ENCODE results near the gene FUT7.

The FUT7 gene

DNA sequence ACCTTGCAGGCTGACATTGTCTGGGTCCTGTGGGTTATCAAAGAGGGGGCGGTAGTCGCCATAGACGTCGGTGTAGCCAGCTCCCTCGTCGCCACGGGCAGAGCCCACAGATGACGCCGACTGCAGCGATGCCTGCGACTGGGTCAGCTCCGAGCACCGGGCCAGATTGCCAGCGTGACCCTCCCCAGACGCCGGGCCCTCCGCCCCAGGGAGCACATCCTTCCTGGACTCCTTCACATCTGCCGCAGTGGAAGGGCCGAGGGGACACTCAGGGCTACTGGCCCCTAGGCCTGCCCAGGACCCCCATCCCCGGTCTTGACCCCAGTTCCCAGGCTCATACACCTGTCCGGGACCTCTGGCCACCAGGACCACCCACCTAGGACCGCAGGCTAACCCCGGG, 17.7 kb downstream of the FUT7 start:
- TF ChIP-seq, protein P1, sequence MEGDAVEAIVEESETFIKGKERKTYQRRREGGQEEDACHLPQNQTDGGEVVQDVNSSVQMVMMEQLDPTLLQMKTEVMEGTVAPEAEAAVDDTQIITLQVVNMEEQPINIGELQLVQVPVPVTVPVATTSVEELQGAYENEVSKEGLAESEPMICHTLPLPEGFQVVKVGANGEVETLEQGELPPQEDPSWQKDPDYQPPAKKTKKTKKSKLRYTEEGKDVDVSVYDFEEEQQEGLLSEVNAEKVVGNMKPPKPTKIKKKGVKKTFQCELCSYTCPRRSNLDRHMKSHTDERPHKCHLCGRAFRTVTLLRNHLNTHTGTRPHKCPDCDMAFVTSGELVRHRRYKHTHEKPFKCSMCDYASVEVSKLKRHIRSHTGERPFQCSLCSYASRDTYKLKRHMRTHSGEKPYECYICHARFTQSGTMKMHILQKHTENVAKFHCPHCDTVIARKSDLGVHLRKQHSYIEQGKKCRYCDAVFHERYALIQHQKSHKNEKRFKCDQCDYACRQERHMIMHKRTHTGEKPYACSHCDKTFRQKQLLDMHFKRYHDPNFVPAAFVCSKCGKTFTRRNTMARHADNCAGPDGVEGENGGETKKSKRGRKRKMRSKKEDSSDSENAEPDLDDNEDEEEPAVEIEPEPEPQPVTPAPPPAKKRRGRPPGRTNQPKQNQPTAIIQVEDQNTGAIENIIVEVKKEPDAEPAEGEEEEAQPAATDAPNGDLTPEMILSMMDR (IDR thresholded peaks at IDR 0.05), result no peak

DNA sequence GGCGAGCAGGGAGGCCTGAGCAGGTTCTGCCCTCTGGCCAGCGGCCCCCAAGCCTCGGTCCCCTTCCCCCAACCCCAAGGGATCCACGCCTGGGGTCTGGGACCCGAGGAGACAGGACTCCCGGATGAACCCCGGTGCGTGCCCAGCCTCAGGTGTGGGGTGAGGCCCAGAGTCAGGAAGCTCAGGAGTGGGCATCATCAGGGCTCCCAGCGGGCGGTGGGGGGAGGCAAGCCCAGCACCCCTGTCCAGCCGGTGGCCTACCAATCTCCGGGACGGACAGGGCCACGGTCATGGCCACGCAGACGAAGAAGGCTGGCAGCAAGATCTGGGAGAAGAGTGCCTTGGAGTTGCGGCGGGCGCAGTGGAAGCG, 18.3 kb downstream of the FUT7 start:
- TF ChIP-seq, protein P1 (IDR thresholded peaks at IDR 0.05), result no peak

DNA sequence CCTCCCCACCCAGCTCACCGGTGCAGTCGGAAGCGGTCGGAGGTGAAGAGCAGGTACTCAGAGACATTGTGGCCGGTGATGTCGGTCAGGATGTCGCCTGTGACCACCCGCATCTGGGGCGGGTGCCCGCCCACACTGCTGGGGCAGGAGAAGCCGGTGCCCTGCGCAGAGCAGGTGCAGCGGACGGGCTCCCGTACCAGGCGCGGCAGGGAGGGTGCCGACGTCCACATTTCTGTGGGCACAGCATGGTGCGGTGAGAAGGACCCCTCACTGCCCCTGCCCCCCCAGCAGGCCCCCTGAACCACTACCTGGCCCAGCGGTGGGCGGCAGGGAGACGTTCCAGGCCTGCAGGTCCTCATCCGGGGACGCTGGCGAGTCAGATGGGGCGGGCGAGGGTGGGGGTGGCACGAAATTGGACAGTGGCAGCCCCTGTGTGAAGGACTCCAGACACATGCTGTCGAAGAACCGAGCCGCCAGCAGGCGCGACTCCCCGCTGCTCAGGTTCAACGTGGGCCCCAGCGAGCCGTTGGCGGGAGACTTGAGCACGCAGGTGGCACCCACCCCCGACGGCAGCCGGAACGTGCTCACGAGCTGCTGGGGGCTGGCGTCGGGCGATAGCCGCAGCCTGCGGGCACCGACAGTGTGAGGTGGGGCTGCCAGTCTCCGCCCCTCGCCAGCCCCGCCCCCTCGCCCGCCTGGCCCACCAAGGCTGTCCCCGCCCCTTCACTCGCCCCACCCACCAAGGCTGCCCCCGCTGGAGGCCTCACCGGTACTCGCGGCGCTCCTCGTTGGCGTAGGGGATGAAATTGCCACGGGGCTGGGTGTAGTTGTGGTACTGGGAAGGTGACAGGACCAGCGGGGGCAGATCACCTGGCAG, 19.0 kb downstream of the FUT7 start:
- TF ChIP-seq, protein P1 (IDR thresholded peaks at IDR 0.05), result no peak

DNA sequence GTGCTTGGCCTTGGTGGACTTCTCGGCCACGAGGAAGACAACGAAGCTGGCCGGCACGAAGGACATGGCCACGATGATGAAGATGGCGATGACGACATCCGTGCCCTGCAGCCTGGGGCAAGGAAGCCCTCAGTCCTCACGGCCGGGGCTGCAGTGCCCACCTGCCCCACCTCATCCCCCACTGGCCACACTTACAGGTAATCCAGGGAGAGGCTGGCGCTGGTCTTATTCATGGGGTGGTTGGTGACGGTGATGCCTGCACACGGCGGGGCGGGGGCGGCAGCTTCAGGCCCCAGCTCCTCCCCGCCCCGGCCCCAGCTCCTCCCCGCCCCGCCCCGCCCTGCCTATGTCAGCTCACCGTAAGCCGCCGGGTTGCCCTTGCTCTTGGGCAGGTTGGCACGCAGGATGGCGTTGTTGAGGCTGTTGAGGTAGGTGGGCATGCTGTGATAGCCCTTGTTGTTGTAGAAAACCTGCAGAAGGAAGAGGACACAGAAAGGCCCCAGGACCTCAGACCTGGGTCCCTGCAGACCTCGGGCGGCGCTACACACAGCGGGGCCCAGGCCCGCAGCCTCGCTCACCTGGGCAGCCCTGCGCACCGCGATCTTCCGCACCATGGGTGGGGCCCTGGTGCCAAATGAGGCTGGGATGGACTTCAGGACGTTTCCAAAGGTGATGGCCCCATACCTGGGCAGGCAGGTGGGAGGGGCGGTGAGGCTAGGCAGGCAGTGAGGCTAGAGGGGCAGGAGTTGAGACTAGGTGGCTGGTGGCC, 19.8 kb downstream of the FUT7 start:
- TF ChIP-seq, protein P1 (IDR thresholded peaks at IDR 0.05), result no peak

DNA sequence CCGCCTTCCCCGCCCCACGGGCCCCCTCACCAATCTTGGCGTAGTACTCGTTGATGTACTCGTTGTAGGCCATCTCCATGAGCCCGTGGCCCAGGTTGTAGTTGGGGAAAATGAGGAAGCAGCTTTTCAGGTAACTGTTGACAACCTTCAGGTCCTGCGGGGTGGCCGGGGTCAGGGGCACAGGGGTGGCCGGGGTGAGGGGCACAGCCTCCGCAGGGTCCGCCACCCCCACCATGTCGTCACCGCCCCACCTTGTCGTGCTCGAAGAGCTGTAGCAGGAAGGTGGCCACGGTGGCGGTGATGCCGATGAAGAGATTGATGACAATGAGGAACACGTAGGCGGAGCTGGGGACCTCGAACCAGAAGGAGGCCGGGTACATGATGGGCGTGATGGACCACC, 20.7 kb downstream of the FUT7 start:
- TF ChIP-seq, protein P1 (IDR thresholded peaks at IDR 0.05), result no peak

DNA sequence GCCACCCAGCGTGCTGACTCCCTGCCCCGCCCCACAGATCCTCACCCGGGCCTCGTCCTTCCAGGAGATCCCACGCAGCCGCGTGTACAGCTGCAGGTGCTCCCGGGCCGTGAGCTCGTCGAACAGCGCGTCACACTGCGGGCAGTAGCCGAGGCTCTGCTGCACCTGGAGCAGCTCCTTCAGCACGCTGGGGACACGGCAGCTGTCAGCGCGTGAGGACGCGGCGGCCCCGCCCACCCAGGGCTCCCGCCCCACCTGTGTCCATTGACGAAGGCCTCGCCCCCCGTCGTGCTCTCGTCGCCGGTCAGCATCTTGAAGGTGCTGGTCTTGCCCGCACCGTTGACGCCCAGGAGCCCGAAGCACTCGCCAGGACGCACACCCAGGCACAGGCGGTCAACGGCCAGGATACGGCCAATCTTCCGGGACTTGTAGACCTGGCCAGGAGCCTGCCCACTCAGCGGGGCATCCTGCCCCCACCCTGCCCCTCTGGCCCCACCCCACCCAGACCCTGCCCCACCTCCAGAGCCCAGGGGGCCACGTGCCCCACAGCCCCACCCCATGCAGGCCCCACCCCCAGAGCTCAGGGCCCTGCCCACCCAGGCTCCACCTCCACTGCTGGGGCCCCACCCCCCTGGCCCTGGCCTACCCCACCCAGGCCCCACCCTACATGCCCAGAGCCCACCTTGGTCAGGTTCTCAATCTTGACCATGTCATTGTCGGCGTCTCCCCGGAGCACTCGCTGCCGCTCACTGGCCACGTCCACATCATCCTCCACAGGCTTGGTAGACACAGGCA, 21.8 kb downstream of the FUT7 start:
- TF ChIP-seq, protein P1 (IDR thresholded peaks at IDR 0.05), result no peak

DNA sequence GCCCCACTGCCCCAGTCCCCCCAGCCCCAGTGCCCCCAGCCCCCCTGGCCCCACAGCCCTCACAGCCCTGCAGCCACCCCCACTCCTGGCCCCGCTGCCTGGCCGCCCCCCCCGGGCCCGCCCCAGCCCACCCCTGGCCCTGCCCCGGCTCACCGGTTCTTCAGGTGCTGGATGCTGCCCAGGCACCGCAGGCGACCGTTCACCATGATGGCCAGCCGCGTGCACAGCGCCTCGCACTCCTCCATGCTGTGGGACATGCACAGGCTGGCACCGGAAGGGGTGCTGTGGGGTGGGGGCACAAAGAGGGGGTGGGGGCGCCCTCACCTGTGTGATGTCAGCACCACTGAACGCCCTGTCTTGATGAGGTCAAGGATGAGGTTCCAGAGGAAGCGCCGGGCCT, 22.7 kb downstream of the FUT7 start:
- TF ChIP-seq, protein P1 (IDR thresholded peaks at IDR 0.05), result no peak

All from LNCAP (cell line).